ENCODE results near the gene PRKRIP1. TPM values are rescaled to one million over a fixed set of nuclear protein-coding genes. Genes with fewer than 3 reads are reported as not detected.
"Not testable (repeated sequence)": the region's sequence is repeated elsewhere in the genome, so short reads cannot be mapped to it uniquely, and the experiment has no call there.

Gene PRKRIP1
- total RNA-seq, 2 experiments from 2014 or later: 47.4 to 48.0 TPM

- Mint-ChIP-seq H3K27ac (no peak overlapping the region), H3K36me3 (ENCODE audit: low read depth) (peaks cover 16% of the 10 kb centered on the region), H3K4me1 (ENCODE audit: low read depth) (peaks cover 4% of the 10 kb centered on the region), H3K9me3 (no peaks in the 10 kb centered on the region), H3K4me3 (no peak overlapping the region), H3K27me3 (no peaks in the 10 kb centered on the region)
- intact Hi-C loops (cut with DNase I, micrococcal nuclease): no loop called here
- Histone ChIP-seq H3K36me3 (ENCODE audit: insufficient read depth, low read length) (peaks cover 24% of the 10 kb centered on the region), H3K9me3 (ENCODE audit: control insufficient read depth in 1 of 2, insufficient read depth in 1 of 2, low read length in 2 of 2) (no peaks in the 10 kb centered on the region), H3K4me1 (ENCODE audit: insufficient read depth, low read length) (peaks cover 5% of the 10 kb centered on the region), H3K27ac (ENCODE audit: low read depth in 1 of 2, low read length in 2 of 2) (no peak overlapping the region), H3K27me3 (ENCODE audit: control insufficient read depth in 1 of 2, insufficient read depth in 2 of 2, low read length in 2 of 2) (no peaks in the 10 kb centered on the region), H3K4me3 (ENCODE audit: low read length) (no peak overlapping the region)
- TF ChIP-seq, protein P1, sequence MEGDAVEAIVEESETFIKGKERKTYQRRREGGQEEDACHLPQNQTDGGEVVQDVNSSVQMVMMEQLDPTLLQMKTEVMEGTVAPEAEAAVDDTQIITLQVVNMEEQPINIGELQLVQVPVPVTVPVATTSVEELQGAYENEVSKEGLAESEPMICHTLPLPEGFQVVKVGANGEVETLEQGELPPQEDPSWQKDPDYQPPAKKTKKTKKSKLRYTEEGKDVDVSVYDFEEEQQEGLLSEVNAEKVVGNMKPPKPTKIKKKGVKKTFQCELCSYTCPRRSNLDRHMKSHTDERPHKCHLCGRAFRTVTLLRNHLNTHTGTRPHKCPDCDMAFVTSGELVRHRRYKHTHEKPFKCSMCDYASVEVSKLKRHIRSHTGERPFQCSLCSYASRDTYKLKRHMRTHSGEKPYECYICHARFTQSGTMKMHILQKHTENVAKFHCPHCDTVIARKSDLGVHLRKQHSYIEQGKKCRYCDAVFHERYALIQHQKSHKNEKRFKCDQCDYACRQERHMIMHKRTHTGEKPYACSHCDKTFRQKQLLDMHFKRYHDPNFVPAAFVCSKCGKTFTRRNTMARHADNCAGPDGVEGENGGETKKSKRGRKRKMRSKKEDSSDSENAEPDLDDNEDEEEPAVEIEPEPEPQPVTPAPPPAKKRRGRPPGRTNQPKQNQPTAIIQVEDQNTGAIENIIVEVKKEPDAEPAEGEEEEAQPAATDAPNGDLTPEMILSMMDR (IDR thresholded peaks at IDR 0.05): no peak
- ChIA-PET CTCF (interaction anchor here (6.3 kb wide), 1 partner anchor 40 kb away, joined by 43 read pairs; no protein-coding TSS in a partner anchor), POLR2A (no interaction called here)
- DNase-seq: no peak
- ATAC-seq (ENCODE audit: poor library complexity): no peak
Measured at GRCh38 chr7:102453319-102453718, 57.2 kb downstream of the PRKRIP1 start.

DNA sequence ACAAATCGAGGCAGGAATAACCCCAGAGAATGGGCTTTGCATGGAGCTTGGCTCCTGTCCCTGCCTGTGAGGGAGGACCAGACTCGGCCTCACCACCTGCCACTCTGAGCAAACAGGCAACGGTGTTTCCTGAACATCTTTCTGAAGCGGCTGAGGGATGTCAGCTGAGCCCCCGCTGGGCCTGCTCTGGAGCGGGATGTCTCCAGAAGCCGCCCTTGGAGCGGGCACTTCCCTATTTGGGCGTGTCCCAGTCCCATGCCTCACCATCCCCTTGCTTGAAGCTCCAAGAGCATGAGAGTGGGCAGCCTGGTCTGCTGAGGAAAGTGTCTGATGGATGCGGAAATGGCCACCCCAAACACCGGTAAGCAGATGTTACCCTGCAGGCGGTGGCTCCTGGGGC, 58.3 kb downstream of the PRKRIP1 start:
- no peak for DNase-seq
- no peak for ATAC-seq (ENCODE audit: poor library complexity)
- no peak overlapping the region for H3K4me3 ChIP-seq (ENCODE audit: low read length)
- H3K36me3 ChIP-seq (ENCODE audit: insufficient read depth, low read length): peaks cover 32% of the 10 kb centered on the region
- intact Hi-C loops (cut with DNase I, micrococcal nuclease): no loop called here
- no peak overlapping the region for H3K27ac Mint-ChIP-seq
- TF ChIP-seq, protein P1 (IDR thresholded peaks at IDR 0.05): no peak
- no peak overlapping the region for H3K4me3 Mint-ChIP-seq
- H3K27me3 Mint-ChIP-seq: no peaks in the 10 kb centered on the region
- no peaks in the 10 kb centered on the region for H3K27me3 ChIP-seq (ENCODE audit: control insufficient read depth in 1 of 2, insufficient read depth in 2 of 2, low read length in 2 of 2)
- H3K4me1 Mint-ChIP-seq (ENCODE audit: low read depth): peaks cover 4% of the 10 kb centered on the region
- H3K9me3 ChIP-seq (ENCODE audit: control insufficient read depth in 1 of 2, insufficient read depth in 1 of 2, low read length in 2 of 2): no peaks in the 10 kb centered on the region
- H3K36me3 Mint-ChIP-seq (ENCODE audit: low read depth): peaks cover 20% of the 10 kb centered on the region
- H3K27ac ChIP-seq (ENCODE audit: low read depth in 1 of 2, low read length in 2 of 2): no peak overlapping the region
- POLR2A ChIA-PET: interaction anchor here (0.9 to 1.5 kb wide), 2 partner anchors 29 to 59 kb away, joined by 3 read pairs; no protein-coding TSS in a partner anchor
- peaks cover 5% of the 10 kb centered on the region for H3K4me1 ChIP-seq (ENCODE audit: insufficient read depth, low read length)
- CTCF ChIA-PET: no interaction called here
- no peaks in the 10 kb centered on the region for H3K9me3 Mint-ChIP-seq

- peaks cover 20% of the 10 kb centered on the region for H3K36me3 Mint-ChIP-seq (ENCODE audit: low read depth)
- H3K4me3 ChIP-seq (ENCODE audit: low read length); H3K27me3 ChIP-seq (ENCODE audit: control insufficient read depth in 1 of 2, insufficient read depth in 2 of 2, low read length in 2 of 2); H3K9me3 ChIP-seq (ENCODE audit: control insufficient read depth in 1 of 2, insufficient read depth in 1 of 2, low read length in 2 of 2); H3K4me1 ChIP-seq (ENCODE audit: insufficient read depth, low read length); H3K4me1 Mint-ChIP-seq (ENCODE audit: low read depth); CTCF ChIA-PET; H3K9me3 Mint-ChIP-seq; DNase-seq; H3K27me3 Mint-ChIP-seq; ATAC-seq (ENCODE audit: poor library complexity); H3K27ac ChIP-seq (ENCODE audit: low read depth in 1 of 2, low read length in 2 of 2); H3K27ac Mint-ChIP-seq; H3K4me3 Mint-ChIP-seq: not testable (repeated sequence)
- POLR2A ChIA-PET: interaction anchor here (0.9 to 1.5 kb wide), 2 partner anchors 29 to 59 kb away, joined by 3 read pairs; no protein-coding TSS in a partner anchor
- peaks cover 33% of the 10 kb centered on the region for H3K36me3 ChIP-seq (ENCODE audit: insufficient read depth, low read length)
- intact Hi-C loops (cut with DNase I, micrococcal nuclease): loop anchor here in 1 of 2 experiments (5.0 kb wide), 1 partner anchor 178 kb away; no protein-coding TSS in a partner anchor
Measured at GRCh38 chr7:102454932-102455331, 58.8 kb downstream of the PRKRIP1 start.

DNA sequence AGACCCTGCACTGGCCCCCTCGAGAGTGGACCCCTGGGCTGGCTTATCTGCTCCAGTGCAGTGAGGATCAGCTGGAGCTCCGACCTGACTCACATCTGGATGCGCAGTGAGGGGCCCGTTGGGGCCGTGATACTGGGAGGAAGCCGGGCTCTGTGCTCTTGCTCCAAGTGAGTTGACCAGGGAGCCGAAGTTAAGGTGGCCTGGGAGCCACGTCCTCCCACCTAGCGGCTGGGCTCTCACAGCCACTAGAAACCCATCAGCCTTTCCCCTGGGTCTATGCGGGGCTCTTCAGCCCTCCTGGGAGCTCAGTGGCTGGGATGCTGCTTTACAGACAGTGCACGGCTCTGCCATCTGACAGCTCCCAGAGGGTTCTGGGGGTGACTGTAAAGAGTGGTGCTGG, 59.4 kb downstream of the PRKRIP1 start:
- peaks cover 22% of the 10 kb centered on the region for H3K36me3 Mint-ChIP-seq (ENCODE audit: low read depth)
- Histone ChIP-seq H3K27me3 (ENCODE audit: control insufficient read depth in 1 of 2, insufficient read depth in 2 of 2, low read length in 2 of 2) (no peaks in the 10 kb centered on the region), H3K36me3 (ENCODE audit: insufficient read depth, low read length) (peaks cover 35% of the 10 kb centered on the region), H3K27ac (ENCODE audit: low read depth in 1 of 2, low read length in 2 of 2) (no peak overlapping the region), H3K4me3 (ENCODE audit: low read length) (no peak overlapping the region), H3K9me3 (ENCODE audit: control insufficient read depth in 1 of 2, insufficient read depth in 1 of 2, low read length in 2 of 2) (no peaks in the 10 kb centered on the region), H3K4me1 (ENCODE audit: insufficient read depth, low read length) (peaks cover 2% of the 10 kb centered on the region)
- TF ChIP-seq, protein P1 (IDR thresholded peaks at IDR 0.05): no peak
- ChIA-PET CTCF (interaction anchor here (2.3 kb wide), 1 partner anchor 43 kb away, joined by 9 read pairs; no protein-coding TSS in a partner anchor), POLR2A (interaction anchor here (1.1 to 1.5 kb wide), 2 partner anchors 21 to 60 kb away, joined by 3 to 4 read pairs; no protein-coding TSS in a partner anchor)
- H3K9me3 Mint-ChIP-seq: no peaks in the 10 kb centered on the region
- no peak overlapping the region for H3K27ac Mint-ChIP-seq
- DNase-seq (no peak), ATAC-seq (ENCODE audit: poor library complexity) (no peak)
- no peaks in the 10 kb centered on the region for H3K4me1 Mint-ChIP-seq (ENCODE audit: low read depth)
- H3K27me3 Mint-ChIP-seq: no peaks in the 10 kb centered on the region
- intact Hi-C loops (cut with DNase I, micrococcal nuclease): loop anchor here in 1 of 2 experiments (5.0 kb wide), 1 partner anchor 178 kb away; no protein-coding TSS in a partner anchor
- no peak overlapping the region for H3K4me3 Mint-ChIP-seq

Measured in CD4-positive, alpha-beta T cell (primary cell).